Measurements from ENCODE around the gene HOXA13. TPM values are rescaled to one million over a fixed set of nuclear protein-coding genes. Genes with fewer than 3 reads are reported as not detected.
A peak's percentile ranks its signal among the peaks of the same experiment; 100 is the strongest.

HOXA13 gene
- total RNA-seq, 1 donor, result not detected

DNA sequence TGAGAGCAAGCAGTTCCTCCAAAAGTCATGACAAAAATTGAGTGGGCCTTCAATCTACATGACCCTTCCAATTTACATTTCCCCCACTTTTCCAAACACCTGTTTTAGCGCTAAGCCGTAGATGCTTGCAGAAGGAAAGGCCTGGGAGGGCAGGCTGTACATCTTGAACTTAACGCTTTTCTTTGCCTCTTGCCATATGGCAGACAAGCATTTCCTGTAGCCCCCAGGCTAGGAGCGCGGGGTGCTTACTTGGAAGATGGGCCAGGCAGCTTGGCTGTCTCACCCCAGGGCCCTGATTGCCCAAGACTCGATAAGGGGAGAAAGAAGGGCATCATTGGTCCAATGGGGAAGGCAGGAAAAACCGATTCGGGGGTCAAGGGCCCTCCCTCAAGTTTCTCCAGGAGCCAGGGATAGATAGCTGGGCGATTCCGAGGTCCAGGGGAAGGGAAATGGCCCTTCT lies 27.5 kb downstream of the HOXA13 start:
- no peak for DNase-seq (ENCODE audit: low read depth in 2 of 3, low spot score in 2 of 3)

DNA sequence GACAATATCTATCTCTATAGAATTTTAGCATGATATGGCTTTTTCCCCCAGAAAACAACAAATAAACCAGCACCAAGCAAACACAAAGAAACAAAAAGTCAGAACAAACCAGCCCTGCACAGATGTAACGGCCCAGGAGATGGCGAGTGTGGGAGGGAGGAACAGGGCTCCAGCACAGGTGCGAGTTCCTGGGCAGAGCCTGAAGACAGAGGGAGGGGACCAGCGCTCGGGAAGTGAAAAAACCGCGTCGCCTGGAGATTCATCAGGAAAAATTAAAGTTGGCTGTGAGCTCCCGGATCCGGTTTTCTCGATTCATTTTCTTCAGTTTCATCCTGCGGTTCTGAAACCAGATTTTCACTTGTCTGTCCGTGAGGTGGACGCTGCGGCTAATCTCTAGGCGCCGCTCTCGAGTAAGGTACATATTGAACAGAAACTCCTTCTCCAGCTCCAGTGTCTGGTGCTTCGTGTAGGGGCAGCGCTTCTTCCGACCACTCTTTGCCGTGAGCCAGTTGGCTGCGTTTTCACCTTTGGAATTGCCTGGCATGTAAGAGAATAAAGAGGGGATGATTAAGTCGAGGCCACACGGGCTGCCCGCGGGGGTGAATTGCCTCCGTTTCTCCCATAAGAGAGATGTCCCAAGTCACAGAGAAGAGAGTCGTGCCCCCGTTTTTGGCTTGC lies 28.1 kb downstream of the HOXA13 start:
- DNase-seq (ENCODE audit: low read depth in 2 of 3, low spot score in 2 of 3), result no peak

DNA sequence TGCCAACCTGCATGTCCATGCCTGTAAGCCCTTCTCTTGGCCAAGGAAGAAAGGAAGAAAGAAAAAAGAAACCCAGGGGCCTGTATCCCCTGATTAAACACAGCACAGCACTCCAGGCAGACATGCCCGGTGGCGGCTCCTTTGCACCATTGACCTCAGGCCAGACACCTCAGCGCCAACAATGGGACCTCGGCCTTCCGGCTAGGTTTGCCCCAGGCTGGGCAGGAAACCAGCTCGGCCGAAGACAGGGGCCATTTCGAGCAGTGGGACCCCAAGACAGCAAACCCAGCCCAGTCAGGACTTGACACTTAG lies 28.6 kb downstream of the HOXA13 start:
- no peak for DNase-seq (ENCODE audit: low read depth in 2 of 3, low spot score in 2 of 3)

DNA sequence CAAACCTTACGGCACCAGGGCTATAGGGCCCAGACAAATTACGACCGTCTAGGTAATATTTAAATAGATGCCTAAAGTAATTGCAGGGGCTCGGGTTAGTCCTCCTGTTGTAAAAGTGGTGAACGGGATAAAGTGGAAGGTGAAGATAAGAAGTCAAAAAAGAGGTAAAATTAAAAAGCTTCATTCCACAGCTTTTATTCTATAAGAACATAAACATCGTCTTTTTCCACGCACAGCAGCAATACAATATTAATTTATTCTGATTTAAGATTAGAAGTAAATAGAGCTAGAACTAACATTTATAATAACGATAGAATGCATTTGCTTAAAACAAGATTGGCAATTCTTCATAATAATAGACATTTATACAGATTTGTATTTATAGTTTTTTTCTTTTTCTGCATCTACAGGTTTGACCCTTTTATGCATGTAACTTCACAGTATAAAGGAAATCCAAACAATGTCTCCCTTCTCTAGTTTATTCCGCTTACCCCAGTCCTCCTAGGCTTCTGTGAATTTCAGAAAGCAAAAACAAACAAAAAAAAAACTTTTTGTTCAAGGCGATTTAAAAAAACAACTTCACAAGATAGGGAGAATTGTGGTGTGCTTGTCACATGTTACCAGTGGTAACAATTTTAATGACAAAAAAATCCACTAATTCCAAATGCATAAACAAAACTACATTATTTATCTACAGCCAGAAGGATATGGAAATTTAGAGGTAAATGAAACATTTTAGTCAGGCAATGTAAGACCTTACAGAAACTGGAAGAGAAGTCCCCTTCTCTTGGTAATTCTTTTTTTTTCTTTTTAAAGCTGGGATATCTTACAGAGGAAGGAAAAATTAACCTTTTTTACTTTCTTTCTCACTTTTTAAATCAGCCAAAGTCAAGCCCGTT lies 29.2 kb downstream of the HOXA13 start:
- DNase-seq (ENCODE audit: low read depth in 2 of 3, low spot score in 2 of 3), result peak in 1 of 3 donors; percentile 39

DNA sequence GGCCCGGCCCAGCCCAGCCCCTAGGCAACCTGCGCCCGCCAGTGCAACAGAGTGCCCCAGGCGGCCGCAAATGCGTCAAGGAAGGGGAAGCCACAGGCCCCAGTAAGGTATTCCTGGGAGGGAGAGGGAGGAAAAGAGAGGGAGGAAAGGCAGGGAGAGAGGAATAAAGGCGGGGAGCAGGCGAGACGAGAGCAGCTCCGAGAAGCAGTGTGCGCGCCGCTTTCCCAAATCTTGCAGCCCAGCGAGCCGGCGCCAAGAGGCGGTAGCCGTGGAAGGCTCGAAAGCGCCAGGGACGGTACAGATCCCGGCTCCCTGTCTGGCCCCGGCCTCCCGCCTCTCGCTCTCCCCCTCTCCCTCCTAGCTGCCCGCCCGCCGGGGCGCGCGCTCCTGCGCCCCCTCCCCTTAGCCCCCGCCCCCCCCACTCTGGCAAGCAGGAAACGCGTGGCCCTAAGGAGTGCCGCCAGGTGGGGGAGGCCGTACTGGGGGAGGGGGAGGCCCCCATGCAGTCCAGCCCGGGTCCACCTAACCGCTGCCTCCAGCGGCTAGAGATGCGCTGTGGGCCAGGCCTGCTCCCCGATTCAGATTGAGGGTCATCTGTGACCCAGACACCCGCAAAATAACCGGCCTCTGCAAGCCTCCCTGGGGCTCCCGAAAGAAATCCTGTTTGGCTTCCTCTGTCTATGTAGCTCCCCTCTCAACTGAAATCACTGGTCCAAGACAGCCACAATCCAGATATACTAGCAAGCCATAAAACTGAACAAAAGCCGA lies 30.0 kb downstream of the HOXA13 start:
- DNase-seq (ENCODE audit: low read depth in 2 of 3, low spot score in 2 of 3), result peak in 2 of 3 donors; percentile 33 to 61

DNA sequence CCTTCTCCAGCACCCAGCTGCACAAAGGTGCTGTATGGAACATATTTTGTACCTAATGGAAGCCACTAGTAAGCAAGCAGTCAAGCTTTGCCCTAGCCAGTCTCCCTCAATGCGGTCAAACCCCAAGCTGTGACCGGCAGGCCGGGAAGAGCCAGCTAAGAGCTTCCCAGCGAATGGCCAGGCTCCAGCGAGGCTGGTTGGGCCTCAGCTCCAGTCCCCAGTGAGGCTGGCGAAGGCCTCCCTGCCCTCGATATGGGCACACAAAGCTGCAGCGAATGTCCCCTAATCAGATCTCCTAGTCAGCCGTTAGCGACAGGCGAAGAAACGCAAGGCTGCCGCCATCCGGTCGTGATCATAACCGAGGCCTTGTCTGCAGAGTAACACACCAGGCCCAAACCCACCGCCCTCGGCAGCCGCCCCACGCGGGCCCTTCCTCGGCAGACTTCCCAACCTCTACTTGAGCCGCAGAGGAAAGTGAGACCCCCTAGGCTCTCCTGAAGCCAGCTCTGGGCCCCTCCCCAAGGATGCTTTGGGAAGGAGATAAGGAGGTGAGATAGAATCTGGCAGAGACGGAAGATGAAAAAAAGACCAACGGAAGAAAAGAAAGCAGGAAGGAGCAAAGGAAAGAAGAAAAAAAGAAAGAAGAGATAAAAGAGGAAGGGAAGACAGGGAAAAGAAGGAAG lies 31.5 kb downstream of the HOXA13 start:
- peak in 2 of 3 donors; percentile 86 to 92 for DNase-seq (ENCODE audit: low read depth in 2 of 3, low spot score in 2 of 3)

DNA sequence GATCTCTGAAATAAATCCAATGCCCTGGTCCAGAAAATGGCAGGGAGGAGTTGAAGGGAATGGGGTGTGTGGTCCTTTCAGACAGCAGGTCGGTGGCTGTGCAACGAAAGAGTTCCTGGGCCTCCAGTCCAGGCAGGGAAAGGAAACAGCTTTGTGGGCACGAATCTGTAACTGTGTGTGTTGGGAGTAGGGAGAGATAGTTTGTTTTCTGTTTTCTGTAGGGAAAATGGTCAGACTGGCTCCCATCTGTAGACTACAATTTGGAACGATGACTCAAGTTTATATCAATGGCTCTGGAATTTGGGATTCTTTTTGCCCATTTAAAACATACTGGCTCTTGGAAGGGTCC lies 32.0 kb downstream of the HOXA13 start:
- no peak for DNase-seq (ENCODE audit: low read depth in 2 of 3, low spot score in 2 of 3)

DNA sequence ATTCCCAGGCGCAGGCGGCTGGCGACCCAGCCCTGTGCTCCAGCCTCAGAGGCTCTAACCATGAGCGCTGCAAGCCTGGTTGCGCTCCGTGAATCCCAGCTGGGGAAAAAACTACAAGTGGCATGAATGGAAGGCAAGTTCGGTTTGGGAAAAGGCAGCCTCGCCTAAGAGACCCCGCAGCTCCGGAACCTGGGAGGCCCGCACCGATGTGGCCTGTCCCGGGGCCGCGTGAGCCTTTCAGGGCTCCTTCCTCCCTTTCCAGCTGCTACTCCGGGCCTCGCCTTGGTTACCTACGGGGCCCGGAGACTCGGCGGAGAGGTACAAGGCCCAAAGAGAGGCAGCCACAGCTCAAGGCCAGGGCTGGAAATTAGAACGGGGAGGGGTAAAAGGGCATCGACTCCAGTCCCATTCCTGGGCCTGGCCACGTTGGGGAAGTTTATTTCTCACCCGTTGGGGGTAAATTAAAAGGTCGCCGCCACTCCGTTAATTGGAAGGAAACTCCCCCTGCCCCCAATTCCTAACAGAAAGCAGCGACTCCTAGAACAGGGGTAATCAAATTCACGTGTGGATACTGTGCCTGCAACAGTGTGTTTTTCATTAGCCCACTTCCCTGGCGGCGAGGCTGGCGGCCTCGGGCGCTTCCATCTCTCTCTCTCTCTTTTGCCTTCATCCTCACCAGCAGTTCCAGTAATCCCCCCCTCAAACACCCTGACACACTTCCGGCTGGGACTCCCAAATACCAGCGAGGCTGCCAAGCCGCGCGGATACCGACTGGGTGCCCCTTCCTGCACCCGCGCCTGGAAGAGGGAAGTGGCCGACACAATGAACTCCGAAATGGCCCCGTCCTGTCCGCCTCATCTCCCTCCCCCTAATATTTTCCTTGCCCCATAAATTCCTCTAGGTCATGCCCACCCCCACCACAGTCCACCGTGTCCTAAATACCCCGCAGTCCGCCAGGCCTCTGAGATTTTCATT lies 33.1 kb downstream of the HOXA13 start:
- peak in 1 of 3 donors; percentile 43 for DNase-seq (ENCODE audit: low read depth in 2 of 3, low spot score in 2 of 3)

DNA sequence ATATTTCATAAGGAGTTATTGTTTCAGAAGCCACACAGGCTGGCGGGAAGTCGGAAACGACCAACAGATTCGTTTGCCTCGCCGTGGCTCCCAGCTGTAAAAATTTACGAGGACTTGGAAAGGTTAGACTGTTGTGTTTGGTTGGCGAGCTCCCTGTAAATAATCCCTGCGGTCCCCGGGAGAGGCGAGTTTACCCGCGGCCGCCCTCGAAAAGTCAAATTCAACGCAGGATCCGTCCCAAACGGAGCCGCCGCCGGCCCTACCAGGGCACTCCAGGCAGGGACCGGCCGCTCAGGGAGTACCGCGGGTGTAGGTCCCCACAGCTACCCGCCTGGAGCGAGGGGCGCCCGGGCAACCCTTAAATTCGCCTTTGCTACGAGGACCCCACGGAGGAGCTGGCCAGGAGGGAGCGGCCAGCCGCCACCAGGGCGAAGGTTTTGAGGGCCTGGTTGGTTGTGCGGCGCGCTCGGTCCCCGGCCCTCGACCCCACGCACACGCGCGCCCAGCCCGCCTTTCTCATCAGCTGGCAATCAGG lies 33.8 kb downstream of the HOXA13 start:
- no peak for DNase-seq (ENCODE audit: low read depth in 2 of 3, low spot score in 2 of 3)

DNA sequence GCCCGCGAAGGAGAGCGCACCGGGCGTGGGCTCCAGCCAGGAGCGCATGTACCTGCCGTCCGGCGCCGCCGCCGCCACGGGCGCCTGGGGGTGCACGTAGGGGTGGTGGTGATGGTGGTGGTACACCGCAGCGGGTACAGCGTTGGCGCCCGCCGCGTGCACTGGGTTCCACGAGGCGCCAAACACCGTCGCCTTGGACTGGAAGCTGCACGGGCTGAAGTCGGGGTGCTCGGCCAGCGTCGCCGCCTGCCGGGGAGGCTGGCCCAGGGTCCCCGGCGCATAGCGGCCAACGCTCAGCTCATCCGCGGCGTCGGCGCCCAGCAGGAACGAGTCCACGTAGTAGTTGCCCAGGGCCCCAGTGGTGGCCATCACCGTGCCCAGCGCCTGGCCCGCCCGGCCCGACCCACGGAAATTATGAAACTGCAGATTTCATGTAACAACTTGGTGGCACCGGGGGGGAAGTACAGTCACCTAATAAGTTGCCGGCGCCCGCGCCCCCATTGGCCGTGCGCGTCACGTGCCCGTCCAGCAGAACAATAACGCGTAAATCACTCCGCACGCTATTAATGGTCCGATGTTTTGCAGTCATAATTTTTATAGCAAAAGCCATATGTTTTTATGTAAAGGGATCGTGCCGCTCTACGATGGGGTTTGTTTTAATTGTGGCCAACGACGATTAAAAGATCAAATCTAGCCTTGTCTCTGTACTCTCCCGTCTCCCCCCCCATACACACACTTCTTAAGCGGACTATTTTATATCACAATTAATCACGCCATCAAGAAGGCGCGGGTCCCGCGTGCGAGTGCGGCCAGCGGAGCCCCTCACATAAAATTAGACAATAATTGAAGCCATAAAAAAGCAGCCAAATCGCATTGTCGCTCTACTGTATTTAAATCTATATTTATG lies 34.5 kb downstream of the HOXA13 start, which contains the start of gene HOXA9:
Gene HOXA9, minus strand, starts transcription at position 449 of the 907 bp plus-strand sequence. Its CDS starts 80 bp downstream, at position 369.
- DNase-seq (ENCODE audit: low read depth in 2 of 3, low spot score in 2 of 3), result peak in 2 of 3 donors; percentile 95 to 96

DNA sequence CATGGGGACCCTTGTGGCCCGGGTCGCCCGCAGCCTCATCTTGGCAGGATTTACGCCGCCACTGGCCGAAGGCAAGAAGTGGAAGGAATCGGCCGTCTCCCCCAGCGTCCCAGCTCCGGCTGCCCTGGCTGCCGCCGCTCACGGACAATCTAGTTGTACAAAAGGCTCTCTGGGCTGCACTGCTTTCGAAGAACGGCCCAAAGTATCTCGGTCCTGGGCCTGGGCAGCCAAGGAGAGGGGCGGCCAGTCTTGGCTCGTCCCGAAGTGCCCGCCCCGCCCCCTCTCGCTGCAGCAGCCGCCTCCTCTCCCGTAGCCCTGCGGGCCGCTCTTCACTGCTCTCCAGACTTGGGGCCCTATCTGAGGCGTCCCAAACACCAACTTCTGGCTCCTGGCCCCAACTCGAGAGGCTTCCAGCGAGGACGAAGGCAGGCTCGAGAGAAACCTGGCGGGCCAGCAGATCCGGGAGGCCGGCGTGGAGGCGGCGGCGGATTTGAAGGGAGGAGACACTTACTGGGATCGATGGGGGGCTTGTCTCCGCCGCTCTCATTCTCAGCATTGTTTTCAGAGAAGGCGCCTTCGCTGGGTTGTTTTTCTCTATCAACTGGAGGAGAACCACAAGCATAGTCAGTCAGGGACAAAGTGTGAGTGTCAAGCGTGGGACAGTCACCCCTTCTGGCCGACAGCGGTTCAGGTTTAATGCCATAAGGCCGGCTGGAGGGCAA lies 35.4 kb downstream of the HOXA13 start:
- DNase-seq (ENCODE audit: low read depth in 2 of 3, low spot score in 2 of 3), result peak in 1 of 3 donors; percentile 57

DNA sequence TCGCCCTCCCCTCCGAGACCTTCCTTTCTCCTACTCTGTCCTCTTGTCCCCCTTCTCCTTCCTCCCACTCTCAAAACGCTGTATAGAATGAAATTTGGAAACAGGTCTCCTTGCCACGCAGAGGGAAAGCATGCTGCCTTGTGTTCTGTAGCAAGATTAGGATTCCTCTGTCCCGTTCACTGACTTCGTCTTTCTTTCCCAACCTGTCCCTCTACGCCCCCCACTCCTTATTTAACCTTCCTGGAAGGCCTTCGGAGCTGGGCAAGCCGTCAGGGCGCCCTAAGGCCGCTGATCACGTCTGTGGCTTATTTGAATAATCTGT lies 35.9 kb downstream of the HOXA13 start:
- no peak for DNase-seq (ENCODE audit: low read depth in 2 of 3, low spot score in 2 of 3)

DNA sequence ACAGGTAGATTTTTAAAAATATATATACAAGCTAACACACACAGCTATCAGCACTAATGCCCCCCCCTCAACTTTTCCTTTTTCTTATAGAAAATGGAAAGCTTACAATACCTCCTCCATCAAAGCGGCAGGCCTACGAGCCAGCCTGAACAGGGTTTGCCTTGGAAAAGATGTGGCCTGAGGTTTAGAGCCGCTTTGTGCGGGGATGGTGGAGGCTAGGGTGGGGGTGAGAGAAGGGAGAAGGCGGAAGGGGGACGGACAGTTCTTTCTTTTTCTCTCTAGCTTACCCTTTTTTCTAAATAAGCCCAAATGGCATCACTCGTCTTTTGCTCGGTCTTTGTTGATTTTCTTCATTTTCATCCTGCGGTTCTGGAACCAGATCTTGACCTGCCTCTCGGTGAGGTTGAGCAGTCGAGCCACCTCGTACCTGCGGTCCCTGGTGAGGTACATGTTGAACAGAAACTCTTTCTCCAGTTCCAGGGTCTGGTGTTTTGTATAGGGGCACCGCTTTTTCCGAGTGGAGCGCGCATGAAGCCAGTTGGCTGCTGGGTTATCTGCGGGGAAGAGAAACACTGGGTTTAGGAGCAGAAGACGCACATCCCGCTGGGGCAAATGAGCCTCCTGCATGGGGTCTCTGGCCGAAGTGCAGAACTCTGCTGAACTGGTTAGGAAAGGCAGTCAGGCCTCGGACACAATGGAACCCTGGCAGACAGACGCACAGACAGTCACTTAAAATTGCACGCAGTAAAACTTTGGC lies 36.4 kb downstream of the HOXA13 start:
- peak in 1 of 3 donors; percentile 7 for DNase-seq (ENCODE audit: low read depth in 2 of 3, low spot score in 2 of 3)

DNA sequence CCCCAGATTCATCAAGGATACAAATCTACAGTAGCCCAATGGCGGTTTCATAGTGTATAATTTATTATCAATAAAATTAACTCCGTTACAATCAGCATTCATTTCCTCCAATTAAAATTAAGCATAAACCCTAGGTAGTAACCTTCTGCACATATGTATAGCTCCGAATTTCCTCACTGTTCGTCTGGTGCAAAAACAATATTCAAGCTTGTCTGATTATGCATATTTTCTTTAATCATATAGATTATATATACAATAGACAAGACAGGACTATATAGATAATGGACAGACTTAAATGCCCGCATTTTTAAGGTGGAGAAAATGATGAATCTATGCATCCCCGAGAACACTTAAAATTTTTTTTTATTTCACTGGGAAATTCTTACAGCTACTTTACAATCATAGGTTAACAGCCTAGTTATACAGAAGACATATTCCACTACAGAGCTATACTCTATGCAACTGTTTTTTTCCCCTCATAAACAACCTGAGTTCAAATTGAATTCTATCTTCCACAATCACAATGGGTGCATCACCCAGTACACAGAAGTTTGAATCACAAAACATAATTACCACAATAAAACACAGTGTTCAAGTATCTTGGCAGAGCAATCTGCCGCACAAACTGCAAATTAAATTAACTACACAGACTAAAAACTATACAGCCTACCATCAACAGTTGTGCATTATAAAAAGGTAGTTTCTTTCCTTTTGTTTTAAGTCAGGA lies 37.2 kb downstream of the HOXA13 start:
- DNase-seq (ENCODE audit: low read depth in 2 of 3, low spot score in 2 of 3), result no peak

DNA sequence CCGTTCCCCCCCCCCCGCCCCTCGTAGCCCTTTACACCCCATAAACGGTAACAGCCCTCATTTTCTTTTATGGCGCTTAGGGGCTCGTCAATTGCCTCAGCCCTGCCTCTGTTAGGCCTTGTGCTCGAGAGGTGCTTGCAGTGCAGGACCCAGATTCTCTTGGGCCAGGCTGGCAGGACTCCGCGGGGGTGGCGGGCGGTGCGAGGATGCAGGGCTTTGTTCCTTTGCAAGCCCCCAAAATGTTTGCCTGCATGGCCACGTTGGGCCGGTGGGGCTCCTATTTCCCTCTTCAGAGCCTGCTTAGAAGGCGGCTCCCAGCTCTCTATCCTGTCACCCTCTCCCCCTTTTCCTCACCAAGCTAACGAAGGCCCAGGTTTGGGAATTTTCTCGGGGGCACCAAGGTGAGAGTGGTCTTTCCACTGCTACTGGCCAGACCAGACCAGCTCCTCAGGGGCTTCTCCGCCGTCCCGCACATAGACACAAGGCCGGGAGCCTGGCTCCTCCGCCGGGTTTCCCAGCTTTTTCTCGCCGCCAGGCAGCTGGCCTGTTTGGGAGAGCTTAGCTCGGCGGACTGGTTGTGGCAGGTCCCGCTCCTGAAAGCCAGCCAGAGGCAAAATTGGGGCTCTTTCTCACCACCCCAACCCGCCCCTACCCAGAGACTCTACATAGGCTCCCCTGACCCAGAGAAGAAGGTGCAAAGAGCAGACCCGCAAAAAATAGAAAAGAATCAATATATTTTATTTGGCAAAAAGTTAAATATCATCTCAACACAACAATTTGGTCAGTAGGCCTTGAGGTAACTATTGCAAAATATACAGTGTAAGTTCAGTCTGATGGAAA lies 38.0 kb downstream of the HOXA13 start:
- DNase-seq (ENCODE audit: low read depth in 2 of 3, low spot score in 2 of 3), result no peak

Data from hematopoietic multipotent progenitor cell (in vitro differentiated cells).